ENCODE measurements around the gene HP1BP3.
"Not testable (repeated sequence)": the region's sequence is repeated elsewhere in the genome, so short reads cannot be mapped to it uniquely, and the experiment has no call there.

The HP1BP3 gene

DNA sequence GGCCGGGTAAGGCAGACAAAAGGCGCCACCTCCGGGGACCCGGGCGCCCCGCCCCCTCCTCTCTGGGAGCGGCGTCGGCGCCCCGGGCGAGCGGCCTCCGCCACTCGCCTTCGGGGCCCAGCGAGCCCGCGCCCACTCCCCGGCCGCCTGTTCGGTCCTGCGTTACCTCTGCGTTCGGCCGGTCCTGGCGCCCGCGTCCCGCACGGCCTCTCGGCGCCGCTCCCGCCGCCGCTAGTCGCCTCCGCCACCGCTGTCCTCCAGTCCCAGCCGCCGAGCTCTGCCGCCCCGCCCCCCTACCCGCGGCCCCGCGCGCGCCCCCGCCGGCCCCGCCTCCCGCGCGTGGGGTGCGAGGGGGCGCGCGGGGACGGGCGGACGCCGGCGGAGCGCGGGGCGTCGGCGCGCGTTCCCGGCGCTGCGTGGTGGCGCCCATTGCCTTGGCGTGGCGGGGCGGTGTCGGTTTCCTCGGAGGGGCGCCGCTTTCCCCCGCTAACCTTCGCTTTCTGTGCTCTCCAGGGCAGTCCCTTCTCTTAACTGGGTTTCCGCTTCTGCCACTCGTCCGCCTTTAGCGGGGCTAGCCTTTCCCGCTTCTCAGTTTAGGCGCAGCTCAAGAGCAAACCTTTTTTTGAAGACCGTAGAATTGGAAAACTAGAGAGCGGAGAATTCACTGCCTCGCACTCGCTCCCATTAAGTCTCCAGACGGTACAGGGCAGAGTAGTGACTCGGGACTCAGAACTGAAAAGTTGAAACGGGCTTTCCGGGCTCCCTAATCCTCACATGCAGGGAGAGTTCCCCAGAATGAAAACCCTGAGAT, at the start of gene HP1BP3:
TSS of gene HP1BP3 (minus strand) at position 279 of the 811 bp plus-strand sequence. CDS start 6,867 bp downstream, outside the sequence.
- DNase-seq: peak; percentile 81 to 84

DNA sequence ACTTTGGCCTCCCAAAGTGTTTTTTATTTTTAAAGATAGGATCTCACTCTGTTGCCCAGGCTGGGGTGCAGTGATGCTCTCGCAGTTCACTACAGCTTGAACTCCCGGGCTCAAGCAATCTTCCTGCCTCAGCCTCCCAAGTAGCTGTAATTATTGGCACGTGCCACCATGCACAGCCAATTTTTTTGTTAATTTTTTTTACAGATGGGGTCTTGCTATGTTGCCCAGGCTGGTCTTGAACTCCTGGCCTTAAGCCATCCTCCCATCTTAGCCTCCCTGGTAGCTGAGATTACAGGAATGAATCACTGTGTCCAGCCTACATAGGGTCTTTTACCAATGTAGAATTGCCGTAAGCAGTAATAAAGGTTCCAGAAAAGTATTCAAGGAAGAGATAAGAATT, 49.1 kb upstream of the HP1BP3 start:
- no peak for DNase-seq

DNA sequence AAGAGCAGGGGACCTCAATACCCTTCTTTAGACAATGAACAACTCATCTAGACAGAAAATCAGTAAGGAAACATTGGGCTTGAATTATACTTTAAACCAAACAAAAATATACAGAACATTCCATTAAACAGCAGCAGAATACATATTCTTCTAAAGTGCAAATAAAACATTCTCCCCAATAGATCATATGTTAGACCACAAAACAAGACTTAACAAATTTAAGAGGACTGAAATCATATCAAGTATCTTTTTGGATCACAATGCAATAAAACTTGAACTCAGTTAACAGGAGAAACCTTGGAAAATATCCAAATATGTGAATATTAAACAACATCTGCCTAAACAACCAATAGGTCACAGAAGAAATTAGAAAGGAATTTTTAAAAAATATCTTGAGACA, 47.7 kb upstream of the HP1BP3 start:
- DNase-seq: no peak

GRCh38 chr1:20834192-20834591, 47.1 kb upstream of the HP1BP3 start:
- no peak for DNase-seq

- no peak for DNase-seq
Measured at GRCh38 chr1:20830378-20830777, 43.3 kb upstream of the HP1BP3 start.

DNA sequence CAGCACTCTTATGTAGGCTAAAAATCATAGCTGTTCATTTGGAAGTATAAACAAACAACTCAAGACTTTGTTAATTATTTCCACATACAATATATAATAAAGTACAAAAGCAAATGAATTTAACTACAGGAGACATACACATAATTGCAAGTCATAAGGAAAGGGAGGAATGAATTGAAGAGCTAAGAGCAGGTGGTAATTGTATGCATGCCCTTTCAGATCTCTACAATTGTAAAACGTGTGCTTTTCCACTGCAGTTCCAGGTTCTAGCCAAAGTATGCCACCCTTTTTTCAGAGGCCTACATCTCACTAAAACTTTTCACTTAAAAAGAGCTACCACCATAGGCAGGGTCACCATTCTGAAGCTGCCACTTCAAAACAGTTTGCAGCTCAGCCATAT, 42.8 kb upstream of the HP1BP3 start:
- DNase-seq: no peak

- no peak for DNase-seq
Measured at GRCh38 chr1:20829531-20829930, 42.4 kb upstream of the HP1BP3 start.

DNA sequence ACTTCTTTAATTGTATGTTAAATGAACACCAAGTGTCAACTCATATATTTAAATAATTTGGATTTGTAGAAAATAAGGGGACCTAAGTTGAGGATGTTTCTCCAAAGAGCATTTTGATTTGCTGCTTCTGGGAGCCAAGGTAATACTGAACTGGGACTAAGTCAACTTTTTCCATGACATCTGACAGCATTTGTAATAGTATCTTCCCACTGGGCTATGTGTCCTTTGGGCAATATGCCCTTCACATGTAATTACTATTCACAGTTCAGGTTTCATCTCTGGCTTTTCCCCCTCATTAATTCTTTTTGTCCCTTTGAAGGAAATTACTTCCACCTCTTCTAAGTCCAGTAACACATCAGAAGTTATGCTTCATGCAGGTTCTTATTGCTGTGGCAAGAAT, 36.7 kb upstream of the HP1BP3 start:
- no peak for DNase-seq

DNA sequence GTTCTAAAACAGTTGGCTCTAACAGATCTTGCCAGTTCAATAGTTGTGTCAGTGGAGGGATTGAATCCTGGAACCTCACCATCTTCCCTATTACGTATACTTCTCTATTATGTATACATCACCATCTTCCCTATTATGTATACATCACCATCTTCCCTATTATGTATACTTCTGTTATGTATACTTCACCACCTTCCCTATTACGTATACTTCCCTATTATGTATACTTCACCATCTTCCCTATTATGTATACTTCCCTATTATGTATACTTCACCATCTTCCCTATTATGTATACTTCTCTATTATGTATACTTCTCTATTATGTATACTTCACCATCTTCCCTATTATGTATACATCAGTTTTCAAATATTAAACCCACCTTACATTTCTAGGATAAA, 34.4 kb upstream of the HP1BP3 start:
- no peak for DNase-seq

GRCh38 chr1:20819818-20820217, 32.7 kb upstream of the HP1BP3 start:
- DNase-seq: no peak

DNA sequence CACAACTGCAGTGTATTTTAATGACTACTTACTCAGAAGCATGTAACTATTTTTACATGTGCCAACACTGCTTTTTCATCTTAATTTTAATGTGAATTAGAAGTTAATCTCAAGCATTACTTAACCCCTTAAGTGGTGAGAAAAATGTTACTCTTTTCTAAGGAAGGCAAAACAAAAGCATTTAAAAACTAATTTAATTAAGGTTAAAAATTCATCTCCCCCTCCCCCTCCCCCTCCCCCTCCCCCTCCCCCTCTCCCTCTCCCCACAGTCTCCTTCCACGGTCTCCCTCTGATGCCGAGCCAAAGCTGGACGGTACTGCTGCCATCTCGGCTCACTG, 27.4 kb upstream of the HP1BP3 start:
- DNase-seq: no peak

DNA sequence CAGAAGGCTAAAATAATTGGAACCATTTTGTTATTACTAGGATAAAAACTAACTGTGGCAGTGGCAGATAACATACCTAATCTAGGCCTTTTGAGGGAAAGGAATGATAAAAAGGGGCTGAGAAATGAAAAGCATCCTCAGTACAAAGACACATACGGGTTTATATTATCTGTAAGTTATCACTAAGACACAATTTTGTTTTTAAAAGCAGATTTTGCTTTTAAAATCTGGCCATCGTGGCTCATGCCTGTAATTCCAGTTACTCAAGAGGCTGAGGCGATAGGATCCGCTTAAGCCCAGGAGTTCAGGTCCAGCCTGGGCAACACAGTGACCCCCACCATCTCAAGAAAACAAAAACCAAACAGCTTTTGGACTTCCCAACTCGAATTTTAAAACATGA, 24.8 kb upstream of the HP1BP3 start:
- DNase-seq: no peak

- no peak for DNase-seq
Measured at GRCh38 chr1:20793236-20793635, 6.1 kb upstream of the HP1BP3 start.

GRCh38 chr1:20792196-20792595, 5.1 kb upstream of the HP1BP3 start:
- DNase-seq: no peak

DNA sequence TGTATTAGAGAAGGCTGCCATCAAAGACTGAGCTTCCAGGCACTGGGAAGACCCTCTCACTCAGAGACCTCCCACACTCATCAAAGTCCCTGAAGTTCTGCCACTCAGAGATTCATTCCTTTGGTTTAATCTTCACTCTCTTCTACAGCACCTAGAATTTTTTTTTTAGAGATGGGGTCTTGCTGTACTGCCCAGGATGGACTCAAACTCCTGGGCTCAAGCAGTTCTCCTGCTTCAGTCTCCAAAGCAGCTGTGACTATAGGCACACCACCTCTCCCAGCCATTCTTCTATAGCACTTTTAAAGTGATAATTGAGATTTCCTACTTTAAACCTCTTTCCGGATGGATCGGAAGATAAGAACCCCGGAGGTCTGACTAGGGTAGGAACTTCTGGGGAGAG, 3.7 kb upstream of the HP1BP3 start:
- no peak for DNase-seq

DNA sequence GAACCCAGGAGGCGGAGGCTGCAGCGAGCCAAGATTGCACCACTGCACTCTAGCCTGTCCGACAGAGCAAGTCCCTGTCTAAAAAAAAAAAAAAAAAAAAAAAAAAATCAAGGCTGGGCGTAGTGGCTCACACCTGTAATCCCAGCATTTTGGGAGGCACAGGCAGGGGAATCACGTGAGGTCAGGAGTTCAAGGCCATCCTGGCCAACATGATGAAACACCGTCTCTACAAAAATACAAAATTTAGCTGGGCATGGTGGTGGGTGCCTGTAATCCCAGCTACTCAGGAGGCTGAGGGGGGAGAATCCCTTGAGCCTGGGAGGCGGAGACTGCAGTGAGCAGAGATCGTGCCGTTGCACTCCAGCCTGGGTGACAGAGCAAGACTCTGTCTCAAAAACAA, 2.5 kb upstream of the HP1BP3 start:
- DNase-seq: not testable (repeated sequence)

GRCh38 chr1:20787840-20788795, 1.0 kb upstream of the HP1BP3 start:
- DNase-seq: no peak

GRCh38 chr1:20786253-20787028, 666 bp downstream of the HP1BP3 start:
- DNase-seq: peak; percentile 94 to 96

- DNase-seq: no peak
Measured at GRCh38 chr1:20785907-20786252, 1.2 kb downstream of the HP1BP3 start.

GRCh38 chr1:20775700-20776099, 11.4 kb downstream of the HP1BP3 start:
- no peak for DNase-seq

DNA sequence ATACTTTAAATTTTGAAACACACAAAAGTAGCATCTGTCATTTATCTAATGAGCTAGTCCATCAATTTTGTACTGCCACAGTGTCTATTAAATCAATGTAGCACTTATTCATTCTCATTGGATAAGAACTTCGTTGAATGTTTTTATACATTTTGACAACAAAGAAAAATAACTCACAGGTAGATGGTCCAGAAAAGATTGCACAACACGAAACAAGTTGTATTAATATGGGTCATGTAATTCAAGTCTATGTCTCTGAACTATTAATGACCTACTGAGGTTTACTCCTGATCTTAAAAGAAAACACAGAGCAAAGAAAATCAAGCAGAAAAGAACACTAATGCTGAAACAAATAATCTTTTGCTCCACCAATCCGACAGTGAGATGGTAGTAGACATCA, 15.3 kb downstream of the HP1BP3 start:
- no peak for DNase-seq

GRCh38 chr1:20770314-20771087, 16.6 kb downstream of the HP1BP3 start:
- DNase-seq: no peak

- no peak for DNase-seq
Measured at GRCh38 chr1:20767271-20767670, 19.8 kb downstream of the HP1BP3 start.
